HG03520 (cell line): ENCODE results near the gene FHAD1.

Source experiments
- ATAC-seq: cut with Tn5 transposase; IDR thresholded peaks from one replicate; pipeline ENCODE4 v1.9.1; 2021; ENCODE audit warnings: mild to moderate bottlenecking, moderate library complexity; ENCODE audit not compliant: unreplicated experiment

Gene FHAD1

GRCh38 chr1:15246960-15247614 lies at the start of gene FHAD1:
Gene FHAD1, plus strand, starts transcription at chr1:15247223. Its CDS starts 4,562 bp downstream, at chr1:15251785.
- ATAC-seq: no peak

- ATAC-seq: no peak
Measured at GRCh38 chr1:15197591-15198447, 49.2 kb upstream of the FHAD1 start.

GRCh38 chr1:15198684-15199083 lies 48.3 kb upstream of the FHAD1 start:
- ATAC-seq: no peak

GRCh38 chr1:15201221-15201620 lies 45.8 kb upstream of the FHAD1 start:
- ATAC-seq: no peak

GRCh38 chr1:15201849-15202551 lies 45.0 kb upstream of the FHAD1 start:
- ATAC-seq: no peak

- no peak for ATAC-seq
Measured at GRCh38 chr1:15204931-15205330, 42.1 kb upstream of the FHAD1 start.

- no peak for ATAC-seq
Measured at GRCh38 chr1:15205586-15206346, 41.3 kb upstream of the FHAD1 start.

GRCh38 chr1:15206418-15207030 lies 40.5 kb upstream of the FHAD1 start:
- ATAC-seq: no peak

GRCh38 chr1:15207031-15207828 lies 39.8 kb upstream of the FHAD1 start:
- no peak for ATAC-seq

GRCh38 chr1:15207829-15208429 lies 39.1 kb upstream of the FHAD1 start:
- ATAC-seq: no peak

- no peak for ATAC-seq
Measured at GRCh38 chr1:15210651-15211375, 36.2 kb upstream of the FHAD1 start.

- no peak for ATAC-seq
Measured at GRCh38 chr1:15211424-15211823, 35.6 kb upstream of the FHAD1 start.

- no peak for ATAC-seq
Measured at GRCh38 chr1:15212216-15212953, 34.6 kb upstream of the FHAD1 start.

- no peak for ATAC-seq
Measured at GRCh38 chr1:15212954-15213291, 34.1 kb upstream of the FHAD1 start.

GRCh38 chr1:15213341-15213821 lies 33.6 kb upstream of the FHAD1 start:
- ATAC-seq: no peak

GRCh38 chr1:15214527-15214926 lies 32.5 kb upstream of the FHAD1 start:
- no peak for ATAC-seq

GRCh38 chr1:15215116-15215515 lies 31.9 kb upstream of the FHAD1 start:
- ATAC-seq: no peak

- ATAC-seq: no peak
Measured at GRCh38 chr1:15217654-15218053, 29.4 kb upstream of the FHAD1 start.
